Measurements from ENCODE around the gene KCTD16.

DNA sequence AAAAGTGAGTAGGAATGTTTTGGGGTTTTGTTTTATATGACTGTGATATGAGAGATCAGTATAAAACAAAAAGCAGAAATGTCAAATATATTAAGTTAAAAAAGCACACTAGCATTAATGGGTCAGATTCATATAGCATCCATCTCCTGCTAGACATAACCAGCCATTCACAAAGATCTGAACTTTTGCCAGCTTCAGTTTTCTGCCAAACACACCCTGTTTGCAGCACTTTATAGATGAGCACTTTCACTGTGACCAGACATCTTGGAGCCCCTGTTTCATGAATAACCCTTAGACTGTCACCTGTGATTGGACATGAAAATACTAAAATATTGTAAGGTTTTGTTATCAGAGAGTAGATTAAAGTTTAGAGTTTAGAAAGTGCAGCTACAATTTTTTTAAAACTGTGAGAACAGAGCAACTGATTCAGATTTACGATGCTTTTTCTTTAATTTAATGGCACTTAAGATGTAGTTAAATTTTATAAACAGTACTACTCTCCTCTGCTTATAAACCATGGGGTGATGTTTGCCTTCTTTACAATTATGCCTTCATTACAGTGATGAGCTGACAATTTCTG is 142.6 kb downstream of the KCTD16 start:
- no peak for TF ChIP-seq EP300 (IDR thresholded peaks at IDR 0.05)
- TF ChIP-seq, protein P1, sequence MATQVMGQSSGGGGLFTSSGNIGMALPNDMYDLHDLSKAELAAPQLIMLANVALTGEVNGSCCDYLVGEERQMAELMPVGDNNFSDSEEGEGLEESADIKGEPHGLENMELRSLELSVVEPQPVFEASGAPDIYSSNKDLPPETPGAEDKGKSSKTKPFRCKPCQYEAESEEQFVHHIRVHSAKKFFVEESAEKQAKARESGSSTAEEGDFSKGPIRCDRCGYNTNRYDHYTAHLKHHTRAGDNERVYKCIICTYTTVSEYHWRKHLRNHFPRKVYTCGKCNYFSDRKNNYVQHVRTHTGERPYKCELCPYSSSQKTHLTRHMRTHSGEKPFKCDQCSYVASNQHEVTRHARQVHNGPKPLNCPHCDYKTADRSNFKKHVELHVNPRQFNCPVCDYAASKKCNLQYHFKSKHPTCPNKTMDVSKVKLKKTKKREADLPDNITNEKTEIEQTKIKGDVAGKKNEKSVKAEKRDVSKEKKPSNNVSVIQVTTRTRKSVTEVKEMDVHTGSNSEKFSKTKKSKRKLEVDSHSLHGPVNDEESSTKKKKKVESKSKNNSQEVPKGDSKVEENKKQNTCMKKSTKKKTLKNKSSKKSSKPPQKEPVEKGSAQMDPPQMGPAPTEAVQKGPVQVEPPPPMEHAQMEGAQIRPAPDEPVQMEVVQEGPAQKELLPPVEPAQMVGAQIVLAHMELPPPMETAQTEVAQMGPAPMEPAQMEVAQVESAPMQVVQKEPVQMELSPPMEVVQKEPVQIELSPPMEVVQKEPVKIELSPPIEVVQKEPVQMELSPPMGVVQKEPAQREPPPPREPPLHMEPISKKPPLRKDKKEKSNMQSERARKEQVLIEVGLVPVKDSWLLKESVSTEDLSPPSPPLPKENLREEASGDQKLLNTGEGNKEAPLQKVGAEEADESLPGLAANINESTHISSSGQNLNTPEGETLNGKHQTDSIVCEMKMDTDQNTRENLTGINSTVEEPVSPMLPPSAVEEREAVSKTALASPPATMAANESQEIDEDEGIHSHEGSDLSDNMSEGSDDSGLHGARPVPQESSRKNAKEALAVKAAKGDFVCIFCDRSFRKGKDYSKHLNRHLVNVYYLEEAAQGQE (IDR thresholded peaks at IDR 0.05) = no peak
- TF ChIP-seq, protein P2, sequence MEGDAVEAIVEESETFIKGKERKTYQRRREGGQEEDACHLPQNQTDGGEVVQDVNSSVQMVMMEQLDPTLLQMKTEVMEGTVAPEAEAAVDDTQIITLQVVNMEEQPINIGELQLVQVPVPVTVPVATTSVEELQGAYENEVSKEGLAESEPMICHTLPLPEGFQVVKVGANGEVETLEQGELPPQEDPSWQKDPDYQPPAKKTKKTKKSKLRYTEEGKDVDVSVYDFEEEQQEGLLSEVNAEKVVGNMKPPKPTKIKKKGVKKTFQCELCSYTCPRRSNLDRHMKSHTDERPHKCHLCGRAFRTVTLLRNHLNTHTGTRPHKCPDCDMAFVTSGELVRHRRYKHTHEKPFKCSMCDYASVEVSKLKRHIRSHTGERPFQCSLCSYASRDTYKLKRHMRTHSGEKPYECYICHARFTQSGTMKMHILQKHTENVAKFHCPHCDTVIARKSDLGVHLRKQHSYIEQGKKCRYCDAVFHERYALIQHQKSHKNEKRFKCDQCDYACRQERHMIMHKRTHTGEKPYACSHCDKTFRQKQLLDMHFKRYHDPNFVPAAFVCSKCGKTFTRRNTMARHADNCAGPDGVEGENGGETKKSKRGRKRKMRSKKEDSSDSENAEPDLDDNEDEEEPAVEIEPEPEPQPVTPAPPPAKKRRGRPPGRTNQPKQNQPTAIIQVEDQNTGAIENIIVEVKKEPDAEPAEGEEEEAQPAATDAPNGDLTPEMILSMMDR (IDR thresholded peaks at IDR 0.05) = no peak
